NT2/D1 (cell line): ENCODE measurements around the gene APOA5.

Source experiments
- YY1 ChIP-seq: IDR thresholded peaks from 2 replicates; pipeline ENCODE4 v1.6.1; 2011; ENCODE audit not compliant: insufficient read length, insufficient read depth
- ZNF274 ChIP-seq: IDR thresholded peaks from 2 replicates; pipeline ENCODE4 v1.6.1; 2011; ENCODE audit warnings: mild to moderate bottlenecking, low read depth, low read length

- TF ChIP-seq ZNF274, result no peak
- no peak for TF ChIP-seq YY1
Measured at GRCh38 chr11:116838321-116839084, 46.8 kb upstream of the APOA5 start.
